LHCN-M2 (cell line): Measurements from ENCODE around the gene ASPSCR1. TPM values are rescaled to one million over a fixed set of nuclear protein-coding genes. Genes with fewer than 3 reads are reported as not detected.
"Not testable (repeated sequence)": the region's sequence is repeated elsewhere in the genome, so short reads cannot be mapped to it uniquely, and the experiment has no call there.

ENCODE experiments used
- DNase-seq: peaks from one replicate; pipeline ENCODE4 v3.0.0-alpha.2; 2012; ENCODE audit warnings: low read depth
- total RNA-seq: library from RNA; depleted of rRNA; stranded (reverse); fragments of >200 nt; gene quantifications from 2 replicates; pipeline ENCODE4 v1.2.3, GENCODE V29; 2014

The ASPSCR1 gene
- total RNA-seq, 1 experiment from 2014 or later: 25.9 TPM

GRCh38 chr17:81941484-81942166, 35.8 kb upstream of the ASPSCR1 start:
- DNase-seq: no peak

GRCh38 chr17:81942167-81942553, 35.3 kb upstream of the ASPSCR1 start:
- DNase-seq: no peak

GRCh38 chr17:81944858-81945257, 32.6 kb upstream of the ASPSCR1 start:
- DNase-seq: no peak

GRCh38 chr17:81947189-81947588, 30.2 kb upstream of the ASPSCR1 start, which contains the start of gene MYADML2:
TSS of gene MYADML2 (minus strand) at chr17:81947233. CDS start at chr17:81941741, 5,492 bp downstream.
- no peak for DNase-seq

- DNase-seq: no peak
These were observed 28.6 kb upstream of the ASPSCR1 start for GRCh38 chr17:81948635-81949378.

- DNase-seq: no peak
These were observed 26.9 kb upstream of the ASPSCR1 start for GRCh38 chr17:81950501-81950900.

- DNase-seq: no peak
These were observed 25.4 kb upstream of the ASPSCR1 start for GRCh38 chr17:81951785-81952684.

GRCh38 chr17:81952792-81953228, 24.6 kb upstream of the ASPSCR1 start:
- no peak for DNase-seq

GRCh38 chr17:81953443-81953842, 24.0 kb upstream of the ASPSCR1 start:
- not testable (repeated sequence) for DNase-seq

GRCh38 chr17:81954131-81955057, 23.0 kb upstream of the ASPSCR1 start:
- no peak for DNase-seq

- no peak for DNase-seq
These were observed 22.3 kb upstream of the ASPSCR1 start for GRCh38 chr17:81955058-81955681.

GRCh38 chr17:81955756-81956544, 21.5 kb upstream of the ASPSCR1 start:
- DNase-seq: no peak

- DNase-seq: no peak
These were observed 20.5 kb upstream of the ASPSCR1 start for GRCh38 chr17:81956607-81957589.

- DNase-seq: no peak
These were observed 19.6 kb upstream of the ASPSCR1 start for GRCh38 chr17:81957691-81958432.

- DNase-seq: no peak
These were observed 18.6 kb upstream of the ASPSCR1 start for GRCh38 chr17:81958633-81959342.

- DNase-seq: peak; percentile 38
These were observed 17.9 kb upstream of the ASPSCR1 start for GRCh38 chr17:81959362-81960129.
